Glomerular endothelial cell (primary cell): ENCODE results near the gene SUMO4. TPM values are rescaled to one million over a fixed set of nuclear protein-coding genes. Genes with fewer than 3 reads are reported as not detected.
A peak's percentile ranks its signal among the peaks of the same experiment; 100 is the strongest.
"Not testable (repeated sequence)": the region's sequence is repeated elsewhere in the genome, so short reads cannot be mapped to it uniquely, and the experiment has no call there.

Source experiments
- DNase-seq: peaks from one replicate; pipeline ENCODE4 v3.0.0-alpha.2; 2011; ENCODE audit warnings: low read depth, low spot score; ENCODE audit errors: extremely low read depth
- total RNA-seq: library from RNA; depleted of rRNA; stranded (reverse); fragments of >200 nt; gene quantifications from 2 replicates; pipeline ENCODE4 v1.2.3, GENCODE V29; 2015

The SUMO4 gene
- total RNA-seq, 1 donor from 2014 or later = 1.9 TPM

DNA sequence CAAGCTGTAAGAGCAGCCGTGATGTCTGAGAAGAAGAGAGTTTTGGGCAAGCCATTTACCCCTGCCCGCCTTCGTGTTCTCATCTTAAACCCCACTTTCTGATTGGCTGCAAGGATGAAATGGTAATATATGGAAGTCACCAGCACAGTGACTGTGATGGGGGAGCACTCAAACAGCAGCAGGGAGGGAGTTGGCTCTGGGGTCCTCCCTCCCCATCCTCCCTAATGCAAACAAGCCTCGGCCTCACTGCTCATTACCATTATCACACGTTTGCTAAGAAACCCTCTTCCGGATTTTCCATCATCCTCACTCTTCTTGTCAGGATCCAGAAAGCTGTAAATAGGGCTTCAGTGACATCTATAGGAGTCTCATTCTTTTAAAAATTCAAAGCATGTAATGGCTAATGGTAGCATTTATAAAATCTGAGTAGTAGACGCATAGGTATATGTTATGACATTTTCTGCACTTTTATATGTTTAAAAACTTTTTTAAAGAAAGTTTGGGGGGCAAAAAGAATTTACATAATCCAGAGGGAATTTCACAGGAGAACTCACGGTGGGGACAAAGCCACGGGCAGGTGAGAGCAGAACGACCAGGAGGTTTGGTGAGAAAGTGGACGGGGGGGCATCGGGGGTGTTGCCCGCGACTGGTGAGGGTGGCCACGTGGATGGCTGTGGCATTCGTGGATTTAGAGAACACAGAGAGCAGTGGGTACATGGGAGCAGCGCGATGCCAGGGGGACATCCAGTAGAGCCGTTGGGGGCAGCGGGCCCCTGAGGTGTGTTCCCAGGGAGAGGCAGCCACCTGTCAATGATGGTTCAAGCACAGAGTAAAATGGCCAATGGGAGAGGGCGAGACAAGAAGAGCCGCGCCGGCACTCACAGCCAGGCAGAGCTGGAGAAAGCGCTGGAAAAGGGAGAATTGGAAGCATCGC is 29.6 kb downstream of the SUMO4 start:
- no peak for DNase-seq

DNA sequence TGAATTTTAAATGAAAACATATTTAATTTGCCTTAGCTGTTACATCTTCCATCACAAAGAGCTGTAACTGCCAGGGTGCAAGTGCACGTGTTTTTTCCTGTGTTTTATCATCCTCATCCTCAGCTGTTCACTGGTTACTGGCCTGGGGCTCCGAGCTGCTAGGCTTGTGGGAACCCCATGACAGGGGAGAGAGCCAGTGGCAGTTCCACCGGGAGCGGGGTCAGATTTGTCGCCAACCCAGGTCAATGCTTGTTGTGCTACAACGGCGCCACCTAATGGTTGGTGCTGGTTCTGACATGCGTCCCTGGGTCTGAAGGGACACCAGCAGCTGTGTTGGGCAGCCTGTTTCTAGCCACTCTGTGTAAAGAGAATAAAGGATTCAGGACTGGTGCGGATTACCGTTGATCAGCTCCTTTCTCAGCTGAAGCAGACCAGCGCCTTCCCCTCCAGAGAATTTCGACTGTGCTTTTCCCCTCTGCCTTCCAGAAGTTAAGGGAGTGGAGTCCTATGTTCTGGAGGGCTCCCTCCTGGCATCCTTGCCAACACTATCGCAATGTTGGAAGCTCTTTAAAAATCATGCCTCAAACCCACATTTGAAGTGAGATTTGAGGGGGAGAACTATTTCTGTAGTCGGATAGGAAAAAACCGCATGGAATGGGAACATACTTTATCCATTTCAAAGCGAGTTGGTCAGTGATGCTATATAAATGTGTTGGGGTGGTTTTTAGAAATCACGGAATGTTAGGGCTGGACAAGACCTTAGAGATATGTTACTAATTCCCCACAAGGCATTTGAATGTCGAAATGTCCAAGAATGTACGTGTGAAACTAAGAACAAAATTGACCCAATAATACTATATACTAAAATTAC is 32.1 kb downstream of the SUMO4 start:
- peak; percentile 39 for DNase-seq

DNA sequence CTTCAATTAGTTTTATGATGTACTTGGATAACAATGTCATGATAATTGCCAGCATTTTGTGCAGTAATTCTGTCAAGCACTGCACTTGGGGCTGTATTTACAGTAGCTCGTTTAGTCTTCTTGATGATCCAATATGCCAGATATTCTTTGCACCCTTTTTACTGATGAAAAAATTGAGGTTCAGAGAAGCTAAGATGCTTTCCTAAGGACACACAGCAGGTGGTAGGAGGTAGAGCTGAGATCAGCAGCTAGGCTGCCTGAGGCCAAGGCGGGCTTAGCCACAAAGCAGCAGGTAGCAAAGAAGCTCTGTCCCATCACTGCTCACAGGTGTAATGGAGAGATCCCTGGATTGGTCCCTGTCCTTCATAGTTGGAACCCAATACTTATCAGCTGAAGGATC is 33.3 kb downstream of the SUMO4 start:
- DNase-seq = no peak

DNA sequence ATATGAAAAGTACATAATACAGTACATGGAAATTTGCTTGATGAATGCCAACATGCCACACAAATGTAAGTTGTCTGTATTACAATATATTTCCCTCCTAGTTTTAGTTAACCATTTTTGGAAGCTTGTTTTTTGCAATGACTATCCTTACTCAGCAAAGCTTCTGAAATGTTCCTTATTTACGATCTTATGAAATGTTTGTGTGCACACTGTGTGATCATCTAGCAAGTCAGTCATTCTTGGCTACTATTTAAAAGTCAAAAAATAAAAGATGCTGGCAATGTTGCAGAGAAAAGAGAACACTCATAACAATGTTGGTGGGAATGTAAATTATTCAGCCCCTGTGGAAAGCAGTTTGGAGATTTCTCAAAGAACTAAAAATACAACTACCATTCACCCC is 33.8 kb downstream of the SUMO4 start:
- DNase-seq = no peak

DNA sequence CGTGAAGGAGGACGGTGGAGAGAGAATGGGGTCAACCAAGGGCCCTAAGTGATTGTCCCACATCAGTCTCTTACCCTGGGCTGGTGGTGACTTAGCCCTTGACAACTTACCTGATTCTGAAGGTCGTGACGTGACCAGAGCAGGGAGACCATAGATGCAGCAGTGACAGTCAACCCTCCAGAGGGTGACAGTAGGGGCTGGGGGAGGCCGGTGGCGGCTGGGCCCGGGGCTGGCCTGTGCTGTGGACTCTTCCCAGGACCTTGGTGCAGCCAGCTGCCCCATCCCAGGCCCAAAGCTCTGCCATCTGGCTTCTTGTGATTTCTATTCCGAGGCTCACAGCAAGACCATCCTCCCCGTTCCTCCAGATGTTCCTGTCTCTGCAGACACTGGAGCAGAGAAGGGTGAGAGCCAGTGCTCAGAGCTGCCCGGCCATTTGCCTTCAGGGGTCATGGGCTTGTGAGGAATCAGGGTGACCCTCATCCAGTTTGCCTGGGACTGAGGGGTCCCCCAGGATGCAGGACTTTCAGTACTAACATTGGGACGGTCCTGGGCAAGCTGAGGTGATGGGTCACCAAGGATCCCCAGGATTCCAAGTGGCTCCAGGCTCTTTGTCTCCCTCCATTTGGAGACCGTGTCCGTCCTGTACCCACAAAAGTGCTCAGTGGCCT is 36.0 kb downstream of the SUMO4 start:
- DNase-seq = no peak

DNA sequence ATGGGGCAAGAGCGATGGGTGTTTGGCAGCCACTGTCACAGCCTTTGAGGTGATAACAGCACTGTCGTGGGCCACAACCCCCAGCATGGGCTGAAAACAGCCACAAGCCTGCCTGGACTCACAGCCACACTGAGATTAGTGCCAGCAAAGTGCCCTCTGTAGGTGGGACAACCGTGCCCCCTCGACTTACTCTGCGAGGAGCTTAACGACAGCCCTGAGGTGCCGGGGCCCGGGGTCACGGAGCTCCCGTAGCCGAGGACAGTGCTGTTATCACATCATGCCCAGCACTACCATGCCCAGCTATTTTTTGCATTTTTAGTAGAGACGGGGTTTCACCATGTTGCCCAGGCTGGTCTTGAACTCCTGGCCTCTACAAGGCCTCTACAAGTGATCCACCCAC is 36.6 kb downstream of the SUMO4 start:
- no peak for DNase-seq

DNA sequence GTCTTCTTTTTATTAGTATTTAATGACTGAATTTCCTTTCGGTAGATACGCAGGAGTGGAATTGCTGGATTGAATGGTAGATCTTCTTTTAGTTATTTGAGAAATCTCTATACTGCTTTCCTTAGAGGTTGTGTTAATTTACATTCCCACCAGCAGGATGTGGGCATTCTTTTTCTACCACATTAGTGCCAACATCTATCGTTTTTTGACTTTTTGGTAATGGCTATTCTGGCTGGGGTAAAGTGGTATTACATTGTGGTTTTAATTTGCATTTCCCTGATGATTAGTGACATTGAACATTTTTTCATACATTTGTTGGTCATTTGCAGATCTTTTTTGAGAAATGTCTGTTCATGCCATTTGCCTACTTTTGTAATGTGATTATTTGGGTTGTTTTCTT is 37.1 kb downstream of the SUMO4 start:
- DNase-seq = no peak

DNA sequence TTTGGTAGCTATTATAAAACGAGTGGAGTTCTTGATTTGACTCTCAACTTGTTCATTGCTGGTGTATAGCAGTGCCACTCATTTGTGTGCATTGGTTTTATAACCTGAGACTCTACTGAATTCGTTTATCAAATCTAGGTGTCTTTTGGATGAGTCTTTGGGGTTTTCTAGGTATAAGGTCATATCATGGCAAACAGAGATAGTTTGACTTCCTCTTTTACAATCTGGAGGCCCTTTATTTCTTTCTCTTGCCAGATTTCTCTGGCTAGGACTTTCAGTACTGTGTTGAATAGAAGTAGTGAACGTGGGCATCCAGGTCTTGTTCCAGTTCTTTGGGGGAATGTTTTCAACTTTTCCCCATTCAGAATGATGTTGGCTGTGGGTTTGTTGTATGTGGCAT is 38.8 kb downstream of the SUMO4 start:
- DNase-seq = no peak

DNA sequence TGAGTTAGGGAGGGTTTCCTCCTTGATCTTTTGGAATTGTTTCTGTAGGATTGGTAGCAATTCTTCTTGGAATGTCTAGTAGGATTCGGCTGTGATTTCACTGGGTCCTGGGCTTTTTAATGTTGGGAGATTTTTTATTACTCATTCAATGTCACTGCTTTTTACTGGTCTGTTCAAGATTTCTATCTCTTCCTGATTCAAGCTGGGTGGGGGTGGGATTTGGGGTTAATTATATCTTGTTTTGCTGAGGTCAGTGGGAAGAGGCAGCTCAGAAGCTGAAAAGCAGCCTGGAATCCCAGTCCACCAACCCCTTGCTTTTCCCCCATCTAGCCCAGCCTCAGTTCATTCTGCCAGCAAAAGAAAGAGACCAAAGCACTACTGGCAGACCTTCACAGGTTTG is 39.6 kb downstream of the SUMO4 start:
- no peak for DNase-seq

DNA sequence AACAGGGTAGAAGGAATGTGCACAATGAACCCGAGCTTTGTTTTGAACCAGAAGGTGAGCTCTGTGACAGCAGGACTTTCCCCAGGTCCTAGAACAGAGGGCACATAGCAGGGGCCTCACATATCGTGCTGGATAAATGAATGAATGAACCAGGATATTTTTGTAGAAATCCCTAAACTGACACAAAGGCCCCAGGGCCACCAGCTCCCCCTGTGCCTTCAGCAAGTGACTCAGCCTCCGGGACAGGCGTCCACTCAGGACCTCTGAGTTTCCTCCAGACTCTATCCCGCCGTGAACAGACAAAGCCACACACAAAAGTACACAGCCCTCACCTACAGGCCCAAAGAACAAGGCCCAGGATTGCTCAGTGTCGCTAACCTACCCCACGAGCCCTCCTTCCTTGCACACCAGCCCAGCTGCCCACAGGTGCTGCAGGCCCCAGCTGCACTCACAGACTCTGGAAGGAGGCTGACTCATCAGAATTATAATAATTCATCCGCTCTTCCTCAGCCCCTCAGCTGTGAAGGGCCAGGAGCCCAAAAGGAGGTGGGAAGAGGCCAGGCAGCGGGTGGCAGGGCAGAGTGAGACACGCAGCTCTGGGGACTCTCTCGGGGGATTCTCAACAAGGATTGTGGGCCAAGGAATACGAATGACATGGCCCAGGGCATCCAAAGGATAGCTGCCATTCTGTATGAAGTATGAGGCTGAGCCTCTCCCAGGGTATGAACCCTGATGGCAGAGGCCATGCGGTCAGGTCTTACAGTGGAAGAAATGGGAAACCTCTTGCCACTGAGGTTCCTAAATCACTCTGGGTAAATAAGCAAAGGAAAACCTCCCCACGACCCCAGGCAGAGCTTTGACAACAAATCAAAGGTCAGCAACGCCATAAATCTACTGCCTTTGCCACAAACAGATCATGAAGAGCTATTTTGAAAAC is 40.9 kb downstream of the SUMO4 start:
- DNase-seq = no peak

DNA sequence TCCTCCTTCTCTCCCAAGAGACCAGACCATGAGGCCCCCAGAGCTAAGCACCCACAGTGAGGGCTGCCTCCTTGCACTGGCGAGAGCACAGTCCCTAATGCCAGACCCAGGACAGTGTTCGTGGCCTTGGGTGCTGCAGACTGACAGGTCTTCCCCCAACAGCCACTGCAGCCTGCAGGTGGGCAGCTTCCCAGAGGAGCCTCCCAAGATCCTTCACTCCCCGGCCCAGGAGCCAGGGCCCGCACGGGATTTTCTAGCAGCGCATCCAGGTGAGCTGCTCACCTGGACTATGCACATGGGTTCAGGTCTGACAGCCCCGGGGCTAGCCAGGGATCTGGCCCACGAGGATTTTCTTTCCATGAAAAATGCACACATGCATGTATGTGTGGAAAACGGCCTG is 41.7 kb downstream of the SUMO4 start:
- DNase-seq = no peak

DNA sequence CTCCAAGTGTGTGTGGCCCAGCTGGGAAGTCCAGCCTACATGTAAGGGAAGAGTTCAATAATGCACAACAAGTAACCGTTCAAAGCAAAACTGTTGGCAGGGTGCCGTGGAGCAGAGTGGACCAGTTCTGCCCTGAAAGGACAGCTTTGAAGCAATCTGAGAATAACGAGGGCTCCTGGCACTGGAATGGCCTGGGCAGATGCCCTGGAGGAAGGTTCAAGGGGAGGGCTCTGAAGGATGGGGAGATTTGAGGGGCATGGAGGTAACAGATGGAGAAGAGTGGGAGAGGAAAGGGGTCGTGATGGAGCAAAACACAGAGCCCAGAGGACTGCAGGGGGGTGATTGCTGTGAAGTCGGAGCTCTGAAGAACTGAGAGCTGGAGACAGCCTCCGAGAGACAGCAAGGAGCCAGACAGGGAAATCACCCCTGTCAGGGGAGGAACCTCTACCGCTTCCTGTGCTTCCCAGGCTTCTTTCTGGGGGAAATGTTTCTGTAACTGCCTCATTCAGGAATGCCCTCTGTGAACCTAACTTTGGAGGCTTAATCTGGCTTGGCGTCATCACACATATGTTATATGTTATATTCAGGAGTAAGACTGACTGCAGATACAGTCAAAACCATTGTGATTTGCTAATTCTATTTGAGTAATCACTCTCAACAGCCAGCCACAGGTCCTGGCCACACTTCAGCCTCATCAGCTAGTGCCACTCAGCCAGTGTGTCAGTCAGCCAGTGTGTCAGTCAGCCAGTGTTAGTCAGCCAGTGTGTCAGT is 43.5 kb downstream of the SUMO4 start:
- DNase-seq = no peak

DNA sequence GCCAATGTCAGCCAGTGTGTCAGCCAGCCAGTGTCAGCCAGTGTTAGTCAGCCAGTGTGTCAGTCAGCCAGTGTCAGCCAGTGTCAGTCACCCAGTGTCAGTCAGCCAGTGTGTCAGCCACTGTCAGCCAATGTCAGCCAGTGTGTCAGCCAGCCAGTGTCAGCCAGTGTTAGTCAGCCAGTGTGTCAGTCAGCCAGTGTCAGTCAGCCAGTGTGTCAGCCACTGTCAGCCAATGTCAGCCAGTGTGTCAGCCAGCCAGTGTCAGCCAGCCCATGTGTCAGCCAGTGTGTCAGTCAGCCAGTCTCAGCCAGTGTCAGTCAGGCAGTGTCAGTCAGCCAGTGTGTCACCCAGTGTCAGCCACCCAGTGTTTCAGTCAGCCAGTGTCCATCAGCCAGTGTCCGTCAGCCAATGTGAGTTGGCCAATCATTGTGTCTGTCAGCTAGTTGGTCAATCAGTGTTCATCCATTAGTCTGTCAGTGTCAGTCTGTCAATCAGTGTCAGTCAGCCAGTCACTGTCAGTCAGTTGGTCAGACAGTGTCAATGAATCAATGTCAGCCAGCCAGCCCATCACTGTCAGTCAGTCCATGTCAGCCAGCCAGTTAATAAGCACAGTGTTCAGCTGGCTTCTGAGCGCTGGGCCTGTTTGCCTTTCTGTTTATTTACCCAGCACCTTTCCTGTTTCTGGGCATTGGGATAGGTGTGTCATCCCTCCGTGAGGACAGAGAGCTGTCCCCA is 44.5 kb downstream of the SUMO4 start:
- not testable (repeated sequence) for DNase-seq

DNA sequence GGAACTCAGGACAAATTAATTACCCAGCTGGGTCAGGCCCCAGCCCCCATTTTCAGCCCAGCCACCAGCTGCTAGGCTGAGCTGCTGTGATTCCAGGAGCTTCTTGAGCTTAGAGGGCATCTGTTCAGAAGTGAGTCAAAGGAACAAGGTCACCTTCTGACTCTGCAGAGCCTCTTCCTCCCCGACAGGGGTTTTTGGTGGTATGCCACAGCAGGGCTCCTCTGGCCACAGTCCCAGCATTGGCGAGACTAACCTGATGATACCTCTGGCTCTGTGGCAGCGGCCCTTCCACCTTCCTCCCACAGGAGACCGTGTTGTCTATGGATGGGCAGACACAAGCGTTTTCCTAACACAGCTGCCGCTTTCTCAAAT is 45.0 kb downstream of the SUMO4 start:
- DNase-seq = no peak

DNA sequence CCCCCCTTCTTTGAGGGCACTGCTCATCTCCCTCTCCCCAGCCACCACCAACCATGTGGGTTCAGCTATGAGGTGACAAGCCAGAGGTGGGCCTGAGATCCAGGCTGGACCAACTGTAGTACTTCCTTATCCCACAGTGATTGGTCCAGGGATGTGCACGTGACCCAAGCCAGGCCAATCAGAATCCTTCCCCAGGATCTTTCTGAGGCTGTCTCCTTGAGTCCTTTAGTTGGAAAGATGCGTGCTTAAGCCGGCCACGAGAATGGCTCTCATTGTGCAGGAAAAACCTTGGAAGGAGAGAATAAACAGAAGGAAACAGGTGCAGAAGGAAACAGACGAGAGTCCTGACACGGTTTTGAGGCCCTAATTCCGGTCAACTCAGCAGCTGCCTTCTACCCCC is 45.5 kb downstream of the SUMO4 start:
- no peak for DNase-seq

DNA sequence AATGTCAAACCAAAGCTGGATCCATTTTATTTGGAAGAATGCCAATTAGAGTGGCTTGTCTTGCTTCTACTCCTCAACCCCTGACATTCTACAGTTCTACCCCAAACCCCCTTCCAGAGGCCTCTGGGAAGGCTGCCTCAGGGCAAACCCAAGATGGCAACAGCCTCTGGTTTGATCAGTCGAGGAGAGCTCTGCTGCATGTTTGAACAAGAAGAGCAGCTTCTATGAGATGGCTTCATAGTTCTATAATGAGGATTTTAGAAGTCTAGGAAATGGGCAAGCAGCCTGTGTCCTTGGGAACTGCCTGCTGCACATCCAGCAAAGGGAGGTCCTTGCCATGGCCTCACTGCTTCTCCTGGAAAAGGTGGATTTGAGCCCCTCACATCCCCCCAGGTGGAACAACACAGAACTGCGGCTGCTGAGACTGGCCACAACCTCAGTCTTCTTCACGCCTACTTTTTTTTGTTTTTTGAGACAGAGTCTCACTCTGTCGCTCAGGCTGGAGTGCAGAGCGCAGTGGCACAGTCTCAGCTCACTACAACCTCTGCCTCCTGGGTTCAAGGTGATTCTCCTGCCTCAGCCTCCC is 46.8 kb downstream of the SUMO4 start:
- DNase-seq = no peak

DNA sequence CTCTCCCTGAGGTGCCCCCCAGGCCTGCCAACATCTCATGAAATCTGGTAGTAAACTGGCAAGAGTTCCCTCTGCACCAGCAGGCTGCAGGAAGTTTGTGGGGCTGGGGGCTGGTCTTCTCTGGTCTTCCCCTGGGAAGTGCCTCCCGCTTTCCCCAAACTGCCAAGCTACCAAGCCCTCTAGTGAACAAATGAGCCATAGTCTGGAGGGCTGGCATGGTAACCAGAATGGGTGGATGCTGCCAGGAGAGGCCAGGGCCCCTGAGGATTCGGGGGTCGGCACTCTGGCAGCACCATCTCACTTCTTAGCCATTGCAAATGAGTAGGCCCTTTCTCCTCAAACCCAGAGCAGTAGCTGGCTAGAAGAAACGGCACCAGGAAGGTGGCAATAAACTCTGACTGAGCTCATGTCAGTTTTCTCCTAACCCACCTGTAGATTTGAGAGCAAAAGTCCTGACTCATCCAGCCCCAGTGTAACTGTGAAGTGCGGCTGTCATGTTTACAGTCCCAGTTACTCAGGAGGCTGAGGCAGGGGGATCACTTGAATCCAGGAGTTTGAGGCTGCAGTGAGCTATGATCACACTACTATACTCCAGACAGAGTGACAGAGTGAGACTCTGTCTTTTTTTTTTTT is 48.9 kb downstream of the SUMO4 start:
- no peak for DNase-seq
